GM21737 (cell line): ENCODE data around the gene NRXN3.

Experiments used
- ATAC-seq: cut with Tn5 transposase; IDR thresholded peaks from one replicate; pipeline ENCODE4 v1.9.1; 2021; ENCODE audit warnings: mild to moderate bottlenecking, moderate library complexity; ENCODE audit not compliant: unreplicated experiment

Gene NRXN3

DNA sequence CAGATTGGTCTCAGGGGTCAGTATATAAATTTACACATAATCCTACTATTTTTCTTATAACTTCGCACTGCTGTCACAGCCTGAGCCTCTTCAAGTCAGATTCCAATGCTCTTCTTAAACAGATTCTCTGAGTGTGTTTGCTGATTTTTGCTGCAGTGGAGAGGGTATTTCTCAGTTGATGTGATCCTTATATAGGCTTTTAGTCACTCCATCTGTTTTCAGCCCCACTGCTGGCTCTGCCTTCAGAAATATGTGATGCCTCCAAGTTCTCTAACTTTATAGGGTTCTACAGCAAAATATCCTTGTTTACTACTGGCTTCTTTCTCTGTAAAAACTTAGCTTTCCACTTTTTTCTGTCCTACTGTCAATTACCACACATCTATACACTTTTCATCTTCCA, 702.7 kb downstream of the NRXN3 start:
- no peak for ATAC-seq

DNA sequence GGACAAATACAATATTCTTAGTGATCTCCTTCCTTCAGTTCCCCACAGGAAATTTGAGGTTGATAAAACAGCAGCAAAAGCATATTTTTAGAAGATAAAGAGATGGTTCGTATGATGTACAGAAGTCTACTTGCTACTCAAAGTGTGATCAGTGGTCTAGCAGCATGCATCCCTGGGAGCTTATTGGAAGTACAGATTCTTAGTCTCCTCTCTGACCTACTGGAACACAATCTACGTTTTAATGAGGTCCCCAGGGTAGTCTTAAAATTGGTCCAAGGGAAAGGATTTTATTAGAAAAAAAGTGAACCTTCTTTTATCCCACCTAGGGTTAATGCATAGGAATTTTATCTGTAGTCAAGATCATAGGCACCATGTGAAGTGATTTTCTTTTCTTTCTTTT, 703.4 kb downstream of the NRXN3 start:
- ATAC-seq, result no peak

- ATAC-seq, result no peak
Observed at GRCh38 chr14:78875049-78875448, 704.9 kb downstream of the NRXN3 start.

DNA sequence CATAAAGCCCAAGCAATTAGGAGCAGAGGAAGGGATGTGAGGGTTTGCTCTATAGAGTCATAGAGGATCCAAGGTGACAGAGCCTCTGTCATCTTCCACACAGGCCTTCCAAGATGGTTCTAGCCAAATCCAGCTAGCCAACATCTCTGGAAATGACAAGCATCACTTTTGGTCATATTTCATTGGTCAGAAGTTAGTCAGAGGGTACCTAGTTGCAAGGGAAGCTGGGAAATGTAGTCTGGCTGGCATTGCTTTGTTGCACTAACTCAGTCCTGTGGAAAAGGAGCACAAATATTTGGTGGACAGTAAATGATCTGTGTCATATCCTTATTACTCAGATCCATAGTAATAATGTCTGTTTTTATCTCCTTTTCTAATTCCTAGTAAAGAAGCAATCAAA, 715.7 kb downstream of the NRXN3 start:
- ATAC-seq, result no peak

- ATAC-seq, result no peak
Observed at GRCh38 chr14:78897443-78897842, 727.3 kb downstream of the NRXN3 start.

DNA sequence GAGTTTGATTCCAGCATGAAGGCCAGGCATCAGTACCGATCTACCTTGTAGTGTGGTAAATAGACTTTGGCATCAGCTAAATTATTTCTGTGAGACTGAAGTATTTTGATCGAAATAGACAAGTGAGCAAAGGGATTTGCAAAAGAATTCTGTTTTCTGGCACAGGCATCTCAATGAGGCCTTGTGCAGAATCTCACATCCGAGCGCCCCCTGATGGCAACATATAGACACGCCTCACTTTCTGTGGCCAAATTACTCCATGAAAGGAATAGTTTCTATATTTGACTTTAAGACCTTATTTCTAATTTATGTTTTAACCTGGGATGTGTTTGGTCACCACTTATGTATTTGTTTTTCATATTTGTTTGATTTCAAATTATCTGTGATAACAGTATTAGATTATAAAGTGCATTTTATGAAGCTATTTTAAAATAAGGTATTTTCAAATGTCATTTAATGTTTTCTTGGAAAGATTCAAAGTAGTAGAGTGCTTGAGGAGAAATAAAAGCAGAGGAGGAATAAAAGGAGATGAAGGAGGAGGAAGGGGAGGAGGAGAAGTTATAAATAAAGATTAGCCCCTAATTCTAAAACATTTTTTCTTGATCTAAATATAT, 731.9 kb downstream of the NRXN3 start:
- ATAC-seq, result no peak

DNA sequence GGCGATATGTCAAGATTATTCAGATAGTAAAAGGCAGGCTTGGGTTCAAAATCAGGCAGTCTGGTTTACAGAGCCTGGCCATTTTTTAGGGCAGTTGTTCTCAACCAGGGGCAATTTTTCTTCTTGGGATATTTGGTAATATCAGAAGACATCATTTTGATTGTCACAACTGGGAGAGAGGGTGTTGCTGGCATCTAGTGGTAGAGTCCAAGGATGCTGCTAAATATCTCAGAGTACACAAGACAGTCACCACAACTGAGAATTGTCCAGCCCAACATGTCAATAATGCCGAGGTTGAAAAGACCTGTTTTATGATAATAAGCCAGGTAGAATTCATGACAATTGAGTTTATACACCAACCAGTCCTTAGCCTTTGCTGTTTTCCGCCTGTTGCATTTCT, 733.9 kb downstream of the NRXN3 start:
- no peak for ATAC-seq

GRCh38 chr14:78917462-78917861, 747.3 kb downstream of the NRXN3 start:
- no peak for ATAC-seq

- ATAC-seq, result no peak
Observed at GRCh38 chr14:78921856-78922255, 751.7 kb downstream of the NRXN3 start.

DNA sequence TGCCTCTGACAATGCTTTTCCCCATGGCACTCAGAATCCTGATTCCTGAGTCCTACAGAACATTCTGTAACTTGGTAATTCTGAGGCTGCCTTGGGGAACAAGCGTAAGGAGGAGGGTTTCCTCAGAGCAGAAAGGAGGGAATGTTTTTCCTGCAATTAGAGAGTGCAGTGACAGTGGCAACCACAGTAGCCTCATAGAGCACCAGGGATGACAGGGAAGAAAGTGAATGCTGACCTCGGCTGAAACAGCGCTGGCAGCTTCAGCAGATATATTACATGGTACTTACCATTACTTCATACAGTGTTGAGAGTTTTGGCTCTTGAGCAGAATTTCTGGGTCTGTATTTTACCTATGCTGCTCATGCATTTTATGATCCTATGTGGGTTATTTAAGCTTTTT, 757.1 kb downstream of the NRXN3 start:
- ATAC-seq, result no peak

DNA sequence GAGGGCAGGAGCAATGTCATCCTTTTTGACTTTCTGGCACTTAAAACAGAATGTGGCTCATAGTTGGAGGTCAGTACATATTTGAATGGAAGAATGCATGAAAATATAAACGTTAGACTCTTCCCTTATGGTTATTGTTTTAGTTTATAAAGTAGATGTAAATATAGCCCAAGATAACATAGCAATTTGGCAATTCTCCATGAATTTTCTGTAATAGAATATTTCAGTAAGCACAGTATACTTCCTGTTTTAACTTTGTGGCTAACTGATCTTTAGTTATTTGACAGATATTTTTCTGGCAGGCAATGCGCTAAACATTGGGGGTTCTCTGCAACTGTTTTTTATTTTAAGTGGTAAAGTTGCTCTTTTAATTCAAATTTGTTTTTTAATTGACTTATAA, 763.0 kb downstream of the NRXN3 start:
- ATAC-seq, result no peak

DNA sequence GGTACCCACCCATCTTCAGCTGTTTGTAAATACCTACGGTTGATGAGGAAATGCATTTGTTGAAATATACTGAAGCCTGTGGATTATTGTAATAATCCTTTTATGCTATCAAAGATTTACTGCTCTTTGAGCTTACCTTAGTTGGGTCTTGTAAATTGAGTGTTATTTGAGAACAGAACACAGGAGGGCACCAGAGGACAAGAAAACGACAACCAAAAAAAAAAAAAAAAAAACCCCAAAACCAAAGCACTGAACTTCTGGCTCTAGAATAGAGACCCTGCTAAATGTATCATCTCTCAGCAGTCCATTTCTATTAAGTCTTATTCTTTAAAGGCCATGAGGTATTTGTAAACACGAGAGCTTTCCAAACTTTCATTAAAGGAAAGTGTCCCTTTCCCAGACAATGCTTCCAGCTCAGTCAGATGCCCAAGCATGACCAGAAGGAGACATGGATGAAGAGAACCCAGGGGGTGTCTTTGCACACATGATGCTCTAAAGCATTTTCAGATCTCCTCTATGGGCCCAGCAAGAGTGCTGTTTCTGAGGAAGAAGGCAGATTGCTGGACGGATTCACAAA, 763.9 kb downstream of the NRXN3 start:
- ATAC-seq, result no peak

- ATAC-seq, result no peak
Observed at GRCh38 chr14:78946949-78947348, 776.8 kb downstream of the NRXN3 start.

DNA sequence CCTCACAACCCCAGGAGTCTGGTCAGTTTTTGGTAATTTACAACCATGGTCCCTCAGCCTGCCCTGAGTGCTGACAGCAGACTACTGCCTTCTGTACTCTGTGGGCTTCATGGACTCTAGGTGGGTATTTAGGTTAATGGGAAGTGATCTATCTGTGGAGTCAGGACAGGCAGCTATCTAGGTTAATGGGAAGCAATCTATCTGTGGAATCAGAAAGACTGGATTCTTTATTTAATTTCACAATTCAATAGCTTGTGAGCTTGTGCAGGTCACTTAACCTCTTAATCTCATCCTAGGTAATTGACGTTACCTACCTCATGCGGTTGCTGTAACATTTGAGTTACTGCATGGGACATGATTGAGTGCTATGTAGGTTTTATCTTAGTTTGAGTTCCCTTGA, 777.5 kb downstream of the NRXN3 start:
- no peak for ATAC-seq

- no peak for ATAC-seq
Observed at GRCh38 chr14:78950649-78951048, 780.5 kb downstream of the NRXN3 start.

DNA sequence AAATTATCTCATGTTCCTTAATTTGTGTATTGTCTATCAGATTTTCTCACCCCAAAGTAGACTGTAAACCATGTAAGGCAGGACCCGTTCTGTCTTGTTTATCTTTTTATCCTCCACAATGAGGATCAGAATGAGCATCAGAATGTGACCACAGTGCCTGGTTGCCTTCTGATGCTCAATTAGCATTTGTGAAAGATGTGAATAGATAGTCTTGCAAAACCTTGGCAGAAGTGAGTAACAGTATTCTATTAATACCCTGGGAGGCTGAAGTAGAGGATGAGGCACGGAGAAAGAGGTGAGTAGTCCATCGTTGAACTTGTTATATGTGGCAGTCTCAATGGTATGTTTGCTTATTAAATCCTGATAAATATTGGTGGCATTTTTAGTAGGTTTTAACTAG, 781.4 kb downstream of the NRXN3 start:
- ATAC-seq, result no peak

DNA sequence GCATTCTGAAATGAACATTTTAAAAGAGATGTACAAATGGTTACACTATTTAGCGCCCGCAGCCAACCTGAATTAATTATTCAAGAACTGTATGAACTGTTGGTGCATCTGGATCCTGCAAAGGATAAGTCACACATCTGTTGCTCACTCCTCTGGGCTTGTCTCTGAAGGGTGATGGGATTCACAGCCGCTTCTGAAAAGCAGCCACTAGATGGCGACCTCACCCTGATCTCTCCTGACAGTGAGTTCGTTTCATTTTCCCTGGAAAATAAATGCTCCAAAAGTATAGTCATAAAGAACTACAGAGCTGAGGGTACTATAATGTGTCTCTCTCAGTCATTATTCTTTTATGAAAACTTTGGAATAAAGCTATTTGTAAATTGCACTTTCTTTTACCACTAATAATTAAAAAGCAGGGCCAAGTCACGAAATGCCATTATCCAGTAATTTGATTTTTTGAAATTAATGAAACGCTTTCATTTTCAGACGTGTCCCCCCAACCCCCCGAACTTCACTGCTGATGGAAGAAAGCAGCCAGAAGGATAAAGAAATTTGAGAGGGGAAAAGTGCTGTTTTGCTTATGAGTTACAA, 789.6 kb downstream of the NRXN3 start:
- ATAC-seq, result no peak

DNA sequence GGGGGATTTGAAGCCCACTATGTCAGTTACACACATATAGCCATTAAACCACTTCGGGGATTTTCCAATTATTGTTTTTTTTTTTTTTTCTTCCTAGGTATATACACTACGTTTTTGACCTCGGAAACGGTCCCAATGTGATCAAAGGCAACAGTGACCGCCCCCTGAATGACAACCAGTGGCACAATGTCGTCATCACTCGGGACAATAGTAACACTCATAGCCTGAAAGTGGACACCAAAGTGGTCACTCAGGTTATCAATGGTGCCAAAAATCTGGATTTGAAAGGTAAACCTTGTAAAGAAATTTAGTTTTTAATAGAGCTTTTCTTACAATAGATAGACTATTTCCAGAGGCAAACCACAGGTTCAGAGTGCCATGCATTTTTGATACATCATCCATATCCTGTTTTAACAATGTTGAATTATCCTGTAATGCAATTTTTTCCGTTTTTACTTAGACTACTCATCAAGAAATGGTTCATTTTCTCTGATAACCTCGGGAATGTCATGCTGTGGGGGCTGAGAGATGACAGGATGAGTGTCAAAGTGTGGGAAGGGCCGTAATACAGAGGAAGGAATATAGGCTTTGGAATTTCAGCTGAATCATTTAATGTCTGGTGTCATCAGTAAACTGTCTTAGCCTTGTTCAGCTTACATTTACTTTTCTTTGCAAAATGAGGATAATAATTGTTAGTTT, 797.1 kb downstream of the NRXN3 start:
- ATAC-seq, result no peak

DNA sequence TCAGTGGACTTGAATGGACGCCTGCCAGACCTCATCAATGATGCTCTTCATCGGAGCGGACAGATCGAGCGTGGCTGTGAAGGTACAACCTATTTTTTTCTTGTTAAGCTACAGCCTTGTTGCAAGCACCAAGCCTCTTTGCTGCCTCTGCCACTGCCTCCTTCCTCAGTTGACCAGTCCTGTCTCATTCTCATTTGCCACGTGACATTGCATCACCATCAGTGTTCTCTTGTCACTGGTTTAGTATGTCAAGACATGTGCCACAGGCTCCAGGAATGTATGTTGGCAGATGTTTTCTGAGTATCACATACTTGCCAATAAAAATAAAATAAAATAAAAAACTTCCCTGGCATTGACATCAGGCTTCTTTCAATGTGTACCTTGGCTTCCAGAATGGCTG, 798.1 kb downstream of the NRXN3 start:
- ATAC-seq, result no peak

DNA sequence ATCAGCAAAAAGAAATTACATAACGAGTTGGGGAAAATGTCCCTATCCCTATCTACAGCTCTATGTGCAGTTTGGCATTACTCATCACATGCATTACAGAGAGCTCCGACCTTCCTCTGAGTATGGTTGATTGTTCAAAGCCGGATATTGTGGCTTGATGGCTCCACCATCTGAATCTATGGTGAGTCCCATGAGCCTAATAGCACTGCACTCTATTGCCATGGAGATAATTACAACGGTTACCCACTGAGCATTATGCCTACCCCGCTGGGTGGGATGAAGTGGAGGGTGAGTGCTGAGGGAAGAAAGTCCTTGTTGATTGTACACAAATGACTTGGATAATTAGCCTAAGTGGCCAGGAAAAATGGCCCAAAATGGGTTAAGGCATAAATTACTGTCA, 800.5 kb downstream of the NRXN3 start:
- no peak for ATAC-seq

DNA sequence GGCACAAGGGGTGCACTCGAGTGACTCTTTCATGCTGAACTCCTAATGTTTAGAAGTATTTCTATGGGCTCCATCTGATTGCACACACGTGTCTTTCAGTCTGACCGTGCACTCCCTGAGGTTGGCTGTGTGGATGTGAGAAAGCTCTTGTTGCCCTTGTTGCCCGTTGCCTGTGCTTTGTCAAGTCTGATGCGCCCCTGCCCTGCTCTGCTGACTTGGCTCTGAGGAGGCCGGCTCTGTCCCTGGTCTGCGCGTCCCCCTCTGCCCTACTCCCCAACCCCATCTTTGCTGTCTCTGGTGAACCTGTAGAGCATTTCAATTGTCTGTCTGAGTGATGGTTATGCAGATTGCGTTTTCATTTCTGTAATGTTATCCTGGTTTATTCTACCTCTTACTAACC, 802.3 kb downstream of the NRXN3 start:
- ATAC-seq, result no peak

- no peak for ATAC-seq
Observed at GRCh38 chr14:78974691-78975090, 804.5 kb downstream of the NRXN3 start.
